HepG2 (cell line): ENCODE measurements around the gene PPARA. TPM values are rescaled to one million over a fixed set of nuclear protein-coding genes. Genes with fewer than 3 reads are reported as not detected.

Experiments
- ATAC-seq: fragments of 200-7000 bp; cut with Tn5 transposase; 3 replicates; pipeline ENCODE4 v1.9.1; 2020; ENCODE audit warnings: mild to moderate bottlenecking, moderate library complexity
- BruUV-seq: library from RNA; stranded (reverse); fragments of 400-500 nt; replicated peaks from 2 replicates; lab custom pipeline; 2021; lab: Mats Ljungman, UMichigan
- CTCF ChIA-PET: fragments of 300-600 bp; formaldehyde crosslinking; extraction: SDS; loops from one replicate; lab custom pipeline; 2021; ENCODE audit warnings: low total read pairs, inconsistent platforms, low intra/inter-chr PET ratio; lab: Yijun Ruan, JAX
- POLR2A ChIA-PET: fragments of 350-600 bp; sonication (Branson Sonifier 250); formaldehyde crosslinking; loops from one replicate; lab custom pipeline; 2020; ENCODE audit warnings: antibody characterized with exemption, inconsistent platforms; lab: Yijun Ruan, JAX
- DNase-seq: peaks from one replicate; pipeline ENCODE4 v3.0.0-alpha.2; 2015; ENCODE audit warnings: low spot score
- FAIRE-seq: peaks from 3 replicates; lab custom pipeline; 2011; peaks lifted over from hg19 to GRCh38; lab: Jason Lieb, UNC
- H2AFZ ChIP-seq: one replicate; pipeline ENCODE4 v1.6.1; 2011; ENCODE audit warnings: low read length, inconsistent platforms
- H3K27ac ChIP-seq: fragments of 300-600 bp; 3 replicates; pipeline ENCODE4 v1.8.0; 2011; ENCODE audit warnings: mixed run types, mild to moderate bottlenecking, mixed read lengths, low read length, inconsistent platforms; ENCODE audit not compliant: insufficient read depth; ENCODE audit errors: extremely low read length
- H3K27me3 ChIP-seq, 2 experiments: fragments of 200-600 bp in 1 of 2; 2 replicates in 1 of 2; 3 replicates in 1 of 2; pipeline versions ENCODE4 v1.6.0 to v1.8.0; 2011; ENCODE audit warnings: low read length in 2 of 2, mild to moderate bottlenecking in 2 of 2, moderate library complexity in 2 of 2, inconsistent platforms in 1 of 2; ENCODE audit not compliant: insufficient read depth in 2 of 2, control insufficient read depth in 1 of 2
- H3K36me3 ChIP-seq, 2 experiments: fragments of 200-600 bp in 1 of 2; replicated peaks in 1 of 2; 2 replicates in 1 of 2; 3 replicates in 1 of 2; pipeline versions ENCODE4 v1.5.1 to v1.8.0; 2011; ENCODE audit warnings: low read length in 2 of 2, inconsistent platforms in 1 of 2; ENCODE audit not compliant: insufficient read depth in 2 of 2, control insufficient read depth in 1 of 2
- H3K4me1 ChIP-seq: 2 replicates; pipeline ENCODE4 v1.5.1; 2012; ENCODE audit warnings: low read length, inconsistent platforms; ENCODE audit not compliant: insufficient read depth
- H3K4me2 ChIP-seq: 2 replicates; pipeline ENCODE4 v1.6.0; 2011; ENCODE audit warnings: low read depth, low read length, inconsistent platforms
- H3K4me3 ChIP-seq, 3 experiments: fragments of 200-600 bp in 1 of 3; sonication (generic), shearing (Covaris generic) in 1 of 3; replicated peaks in 1 of 3; 2 replicates each; pipeline ENCODE4 v1.5.1; 2011 to 2016; ENCODE audit warnings: low read length in 3 of 3, inconsistent platforms in 2 of 3, low read depth in 2 of 3, mild to moderate bottlenecking in 2 of 3, control low read depth in 1 of 3, mixed read lengths in 1 of 3; ENCODE audit not compliant: insufficient read depth in 1 of 3
- H3K79me2 ChIP-seq: one replicate; pipeline ENCODE4 v1.6.1; 2011; ENCODE audit warnings: low read length, inconsistent platforms; ENCODE audit not compliant: insufficient read depth
- H3K9ac ChIP-seq: 2 replicates; pipeline ENCODE4 v1.6.0; 2011; ENCODE audit warnings: mild to moderate bottlenecking, low read depth, low read length, inconsistent platforms; ENCODE audit not compliant: insufficient read depth
- H3K9me3 ChIP-seq: 2 replicates; pipeline ENCODE4 v1.5.1; 2012; ENCODE audit warnings: mild to moderate bottlenecking, low read length
- H4K20me1 ChIP-seq: 2 replicates; pipeline ENCODE4 v1.6.0; 2011; ENCODE audit warnings: inconsistent platforms, mild to moderate bottlenecking, low read length, moderate library complexity; ENCODE audit not compliant: insufficient read depth
- HOXA5 ChIP-seq: sonication (generic); formaldehyde crosslinking; IDR thresholded peaks from 2 replicates; pipeline ENCODE4 v1.4.0; 2020; ENCODE audit warnings: missing genetic modification reagents
- ZNF205 ChIP-seq: IDR thresholded peaks from 2 replicates; pipeline ENCODE4 v1.6.1; 2018; ENCODE audit warnings: missing biosample characterization, missing genetic modification reagents
- ZNF407 ChIP-seq: sonication (generic); formaldehyde crosslinking; IDR thresholded peaks from one replicate; pipeline ENCODE4 v1.5.1; 2020; ENCODE audit warnings: mild to moderate bottlenecking, missing genetic modification reagents; ENCODE audit errors: not compliant biosample characterization
- ZNF441 ChIP-seq: sonication (generic); formaldehyde crosslinking; IDR thresholded peaks from 2 replicates; pipeline ENCODE4 v1.7.0; 2021; ENCODE audit warnings: missing genetic modification reagents, borderline replicate concordance
- ZNF543 ChIP-seq: sonication (generic); formaldehyde crosslinking; IDR thresholded peaks from 2 replicates; pipeline ENCODE4 v1.4.0; 2020; ENCODE audit warnings: mild to moderate bottlenecking, missing genetic modification reagents
- ZNF878 ChIP-seq: sonication (generic); formaldehyde crosslinking; IDR thresholded peaks from 2 replicates; pipeline ENCODE4 v1.8.1; 2023; ENCODE audit warnings: mild to moderate bottlenecking, missing genetic modification reagents, moderate library complexity
- WGBS: methylation state at CpG from one replicate; pipeline ENCODE4 v1.1.6; 2017; ENCODE audit warnings: low lambda C conversion rate; 5-methylcytosine and 5-hydroxymethylcytosine counted together
- in situ Hi-C: cut with HindIII; loops from 2 replicates; pipeline ENCODE4 v1.10.0; 2017; ENCODE audit warnings: low pct_unique_long_range_greater_than_20kb; ENCODE audit not compliant: extremely low pct_ligation_motif_present
- intact Hi-C: fragments of 100-400 bp; cut with micrococcal nuclease; formaldehyde crosslinking; loops from one replicate; pipeline ENCODE4 v1.10.0; 2022; ENCODE audit not compliant: unreplicated experiment
- polyA plus RNA-seq, 8 experiments: library from polyadenylated mRNA; depleted of rRNA in 3 of 8; stranded (reverse) in 7 of 8; unstranded in 1 of 8; fragments of >200 nt; fragmentation: Illumina TruSeq in 4 of 8; extraction: Trizol in 4 of 8; gene quantifications; 2 replicates each; pipeline versions ENCODE4 v1.2.1 to v1.2.3, GENCODE V29; 2011 to 2016; ENCODE audit warnings: low read depth in 4 of 8, missing spikeins in 1 of 8, mixed read lengths in 1 of 8; ENCODE audit not compliant: insufficient read depth in 1 of 8
- total RNA-seq, 5 experiments: library from RNA; depleted of rRNA; stranded (reverse); fragments of >200 nt; fragmentation: Illumina TruSeq; extraction: Trizol; gene quantifications; 2 replicates each; pipeline ENCODE4 v1.2.3, GENCODE V29; 2016; ENCODE audit warnings: low read depth in 1 of 5
- TF ChIP-seq, protein P1 (sequence below): sonication (generic); formaldehyde crosslinking; IDR thresholded peaks from 2 replicates; pipeline ENCODE4 v1.5.0; 2020; ENCODE audit warnings: mild to moderate bottlenecking, missing genetic modification reagents, borderline replicate concordance

Gene PPARA
- total and polyA plus RNA-seq, 2 of the 13 experiments (the other 11 are each of a cell fraction or from before 2014, with no cell fraction given), result 18.2 to 24.7 TPM

DNA sequence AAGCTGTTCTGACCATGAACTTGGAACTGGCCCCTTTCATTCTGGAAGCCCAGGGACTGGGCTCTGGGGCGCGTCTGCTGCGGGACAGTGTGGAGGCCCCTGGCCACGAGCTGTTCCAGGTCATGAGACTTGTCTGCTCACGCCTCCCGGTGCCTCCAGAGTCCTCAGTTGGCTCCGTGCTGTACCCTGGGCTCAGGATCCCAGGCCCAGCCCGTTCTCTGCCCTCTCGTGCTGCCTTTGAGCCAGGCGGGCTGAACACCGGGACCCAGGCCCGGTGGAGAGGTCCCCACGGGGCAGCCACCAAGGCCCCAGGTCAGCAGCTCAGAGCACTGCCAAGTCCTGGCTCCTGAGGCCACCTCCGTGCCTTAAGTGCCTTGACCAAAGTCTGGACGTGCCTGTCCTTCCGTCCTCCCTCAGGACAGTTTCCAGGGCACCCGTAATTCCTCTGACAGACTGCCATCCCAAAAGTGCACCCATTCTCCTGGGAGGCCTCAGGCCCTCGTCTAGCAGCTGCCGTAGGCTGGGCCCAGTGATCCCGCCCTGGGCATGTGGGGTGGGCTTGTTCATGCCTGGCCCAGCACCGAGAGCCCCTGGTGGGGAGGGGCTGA lies 36.3 kb upstream of the PPARA start:
- H3K27ac ChIP-seq, result no peak overlapping the region
- CTCF ChIA-PET, result interaction anchor here (4.8 kb wide), 1 partner anchor 108 kb away, joined by 92 read pairs; no protein-coding TSS in a partner anchor
- no peaks in the 10 kb centered on the region for H3K36me3 ChIP-seq
- peaks cover 0 to 23% of the 10 kb centered on the region in 2 experiments; a peak in 3 of 5 replicates for H3K27me3 ChIP-seq
- POLR2A ChIA-PET, result interaction anchor here (0.9 to 1.5 kb wide), 3 partner anchors 100 to 107 kb away, joined by 3 to 7 read pairs (median 3); no protein-coding TSS in a partner anchor
- no peak for FAIRE-seq
- H3K4me2 ChIP-seq, result no peak overlapping the region
- no peak for DNase-seq
- no peak for ATAC-seq
- H3K9ac ChIP-seq, result no peak overlapping the region
- H3K9me3 ChIP-seq, result no peaks in the 10 kb centered on the region
- in situ Hi-C loops, result loop anchor here (25.0 kb wide), 1 partner anchor 477 kb away; no protein-coding TSS in a partner anchor
- 46% methylated on average over 11 of the region's 21 CpGs for WGBS
- no peaks in the 10 kb centered on the region for H4K20me1 ChIP-seq
- H2AFZ ChIP-seq, result no peak overlapping the region
- no peaks in the 10 kb centered on the region for H3K79me2 ChIP-seq
- H3K4me3 ChIP-seq, result no peak overlapping the region
- H3K4me1 ChIP-seq, result peaks cover 36% of the 10 kb centered on the region
- no TSS peak for BruUV-seq
- intact Hi-C loops, result no loop called here
- TF ChIP-seq HOXA5 (CRISPR knock-in tag) (no peak), ZNF441 (no peak), ZNF543 (CRISPR knock-in tag) (no peak), ZNF205 (CRISPR knock-in tag) (no peak), ZNF407 (no peak), ZNF878 (CRISPR knock-in tag) (no peak)
- TF ChIP-seq, protein P1, sequence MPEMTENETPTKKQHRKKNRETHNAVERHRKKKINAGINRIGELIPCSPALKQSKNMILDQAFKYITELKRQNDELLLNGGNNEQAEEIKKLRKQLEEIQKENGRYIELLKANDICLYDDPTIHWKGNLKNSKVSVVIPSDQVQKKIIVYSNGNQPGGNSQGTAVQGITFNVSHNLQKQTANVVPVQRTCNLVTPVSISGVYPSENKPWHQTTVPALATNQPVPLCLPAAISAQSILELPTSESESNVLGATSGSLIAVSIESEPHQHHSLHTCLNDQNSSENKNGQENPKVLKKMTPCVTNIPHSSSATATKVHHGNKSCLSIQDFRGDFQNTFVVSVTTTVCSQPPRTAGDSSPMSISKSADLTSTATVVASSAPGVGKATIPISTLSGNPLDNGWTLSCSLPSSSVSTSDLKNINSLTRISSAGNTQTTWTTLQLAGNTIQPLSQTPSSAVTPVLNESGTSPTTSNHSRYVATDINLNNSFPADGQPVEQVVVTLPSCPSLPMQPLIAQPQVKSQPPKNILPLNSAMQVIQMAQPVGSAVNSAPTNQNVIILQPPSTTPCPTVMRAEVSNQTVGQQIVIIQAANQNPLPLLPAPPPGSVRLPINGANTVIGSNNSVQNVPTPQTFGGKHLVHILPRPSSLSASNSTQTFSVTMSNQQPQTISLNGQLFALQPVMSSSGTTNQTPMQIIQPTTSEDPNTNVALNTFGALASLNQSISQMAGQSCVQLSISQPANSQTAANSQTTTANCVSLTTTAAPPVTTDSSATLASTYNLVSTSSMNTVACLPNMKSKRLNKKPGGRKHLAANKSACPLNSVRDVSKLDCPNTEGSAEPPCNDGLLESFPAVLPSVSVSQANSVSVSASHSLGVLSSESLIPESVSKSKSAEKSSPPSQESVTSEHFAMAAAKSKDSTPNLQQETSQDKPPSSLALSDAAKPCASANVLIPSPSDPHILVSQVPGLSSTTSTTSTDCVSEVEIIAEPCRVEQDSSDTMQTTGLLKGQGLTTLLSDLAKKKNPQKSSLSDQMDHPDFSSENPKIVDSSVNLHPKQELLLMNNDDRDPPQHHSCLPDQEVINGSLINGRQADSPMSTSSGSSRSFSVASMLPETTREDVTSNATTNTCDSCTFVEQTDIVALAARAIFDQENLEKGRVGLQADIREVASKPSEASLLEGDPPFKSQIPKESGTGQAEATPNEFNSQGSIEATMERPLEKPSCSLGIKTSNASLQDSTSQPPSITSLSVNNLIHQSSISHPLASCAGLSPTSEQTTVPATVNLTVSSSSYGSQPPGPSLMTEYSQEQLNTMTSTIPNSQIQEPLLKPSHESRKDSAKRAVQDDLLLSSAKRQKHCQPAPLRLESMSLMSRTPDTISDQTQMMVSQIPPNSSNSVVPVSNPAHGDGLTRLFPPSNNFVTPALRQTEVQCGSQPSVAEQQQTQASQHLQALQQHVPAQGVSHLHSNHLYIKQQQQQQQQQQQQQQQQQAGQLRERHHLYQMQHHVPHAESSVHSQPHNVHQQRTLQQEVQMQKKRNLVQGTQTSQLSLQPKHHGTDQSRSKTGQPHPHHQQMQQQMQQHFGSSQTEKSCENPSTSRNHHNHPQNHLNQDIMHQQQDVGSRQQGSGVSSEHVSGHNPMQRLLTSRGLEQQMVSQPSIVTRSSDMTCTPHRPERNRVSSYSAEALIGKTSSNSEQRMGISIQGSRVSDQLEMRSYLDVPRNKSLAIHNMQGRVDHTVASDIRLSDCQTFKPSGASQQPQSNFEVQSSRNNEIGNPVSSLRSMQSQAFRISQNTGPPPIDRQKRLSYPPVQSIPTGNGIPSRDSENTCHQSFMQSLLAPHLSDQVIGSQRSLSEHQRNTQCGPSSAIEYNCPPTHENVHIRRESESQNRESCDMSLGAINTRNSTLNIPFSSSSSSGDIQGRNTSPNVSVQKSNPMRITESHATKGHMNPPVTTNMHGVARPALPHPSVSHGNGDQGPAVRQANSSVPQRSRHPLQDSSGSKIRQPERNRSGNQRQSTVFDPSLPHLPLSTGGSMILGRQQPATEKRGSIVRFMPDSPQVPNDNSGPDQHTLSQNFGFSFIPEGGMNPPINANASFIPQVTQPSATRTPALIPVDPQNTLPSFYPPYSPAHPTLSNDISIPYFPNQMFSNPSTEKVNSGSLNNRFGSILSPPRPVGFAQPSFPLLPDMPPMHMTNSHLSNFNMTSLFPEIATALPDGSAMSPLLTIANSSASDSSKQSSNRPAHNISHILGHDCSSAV (CRISPR knock-in tag), result no peak
